GM19372 (cell line): Measurements from ENCODE around the gene ASCL2.
"Not testable (repeated sequence)": the region's sequence is repeated elsewhere in the genome, so short reads cannot be mapped to it uniquely, and the experiment has no call there.

Source experiments
- ATAC-seq: cut with Tn5 transposase; IDR thresholded peaks from one replicate; pipeline ENCODE4 v1.9.1; 2021; ENCODE audit warnings: mild to moderate bottlenecking, low read depth, moderate library complexity; ENCODE audit not compliant: unreplicated experiment

The ASCL2 gene

GRCh38 chr11:2237457-2238238, 32.7 kb downstream of the ASCL2 start:
- ATAC-seq, result no peak

GRCh38 chr11:2236381-2237134, 33.8 kb downstream of the ASCL2 start:
- not testable (repeated sequence) for ATAC-seq

- no peak for ATAC-seq
Observed at GRCh38 chr11:2235588-2236326, 34.6 kb downstream of the ASCL2 start.

- ATAC-seq, result no peak
Observed at GRCh38 chr11:2234963-2235362, 35.4 kb downstream of the ASCL2 start.

- ATAC-seq, result no peak
Observed at GRCh38 chr11:2233693-2234455, 36.5 kb downstream of the ASCL2 start.

- no peak for ATAC-seq
Observed at GRCh38 chr11:2229713-2230297, 40.6 kb downstream of the ASCL2 start.

- no peak for ATAC-seq
Observed at GRCh38 chr11:2224254-2224653, 46.1 kb downstream of the ASCL2 start.

- no peak for ATAC-seq
Observed at GRCh38 chr11:2223153-2223794, 47.1 kb downstream of the ASCL2 start.

GRCh38 chr11:2222451-2222850, 47.9 kb downstream of the ASCL2 start:
- ATAC-seq, result no peak

GRCh38 chr11:2221591-2221990, 48.8 kb downstream of the ASCL2 start:
- ATAC-seq, result no peak

GRCh38 chr11:2221024-2221423, 49.4 kb downstream of the ASCL2 start:
- ATAC-seq, result no peak

- no peak for ATAC-seq
Observed at GRCh38 chr11:2220173-2220771, 50.1 kb downstream of the ASCL2 start.

- ATAC-seq, result no peak
Observed at GRCh38 chr11:2219318-2220017, 50.9 kb downstream of the ASCL2 start.
